GM19452 (cell line): ENCODE measurements around the gene TMEM131L.
"Not testable (repeated sequence)": the region's sequence is repeated elsewhere in the genome, so short reads cannot be mapped to it uniquely, and the experiment has no call there.

Source experiments
- ATAC-seq: cut with Tn5 transposase; IDR thresholded peaks from one replicate; pipeline ENCODE4 v1.9.1; 2021; ENCODE audit not compliant: unreplicated experiment

TMEM131L gene

GRCh38 chr4:153572609-153573008 is 106.4 kb downstream of the TMEM131L start:
- ATAC-seq, result no peak

DNA sequence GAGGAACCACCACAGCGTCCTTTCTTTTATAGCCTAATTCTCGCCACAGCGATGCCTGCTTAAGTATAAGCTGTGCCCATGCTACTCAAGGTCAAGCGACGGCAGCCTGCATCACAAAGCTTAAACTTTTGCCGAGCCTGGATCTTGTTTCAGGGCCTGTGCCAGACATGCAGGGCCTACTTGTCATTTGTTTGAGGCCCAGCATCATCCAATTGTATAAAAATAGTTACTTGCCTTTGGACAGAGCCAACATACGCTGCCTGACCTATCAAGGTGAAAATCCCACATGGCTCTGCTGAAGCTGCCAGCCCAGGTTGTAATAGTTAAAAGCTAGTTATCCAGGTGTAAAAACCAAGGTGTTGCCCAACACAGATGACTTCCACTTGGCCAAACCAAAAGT is 107.1 kb downstream of the TMEM131L start:
- ATAC-seq, result no peak

DNA sequence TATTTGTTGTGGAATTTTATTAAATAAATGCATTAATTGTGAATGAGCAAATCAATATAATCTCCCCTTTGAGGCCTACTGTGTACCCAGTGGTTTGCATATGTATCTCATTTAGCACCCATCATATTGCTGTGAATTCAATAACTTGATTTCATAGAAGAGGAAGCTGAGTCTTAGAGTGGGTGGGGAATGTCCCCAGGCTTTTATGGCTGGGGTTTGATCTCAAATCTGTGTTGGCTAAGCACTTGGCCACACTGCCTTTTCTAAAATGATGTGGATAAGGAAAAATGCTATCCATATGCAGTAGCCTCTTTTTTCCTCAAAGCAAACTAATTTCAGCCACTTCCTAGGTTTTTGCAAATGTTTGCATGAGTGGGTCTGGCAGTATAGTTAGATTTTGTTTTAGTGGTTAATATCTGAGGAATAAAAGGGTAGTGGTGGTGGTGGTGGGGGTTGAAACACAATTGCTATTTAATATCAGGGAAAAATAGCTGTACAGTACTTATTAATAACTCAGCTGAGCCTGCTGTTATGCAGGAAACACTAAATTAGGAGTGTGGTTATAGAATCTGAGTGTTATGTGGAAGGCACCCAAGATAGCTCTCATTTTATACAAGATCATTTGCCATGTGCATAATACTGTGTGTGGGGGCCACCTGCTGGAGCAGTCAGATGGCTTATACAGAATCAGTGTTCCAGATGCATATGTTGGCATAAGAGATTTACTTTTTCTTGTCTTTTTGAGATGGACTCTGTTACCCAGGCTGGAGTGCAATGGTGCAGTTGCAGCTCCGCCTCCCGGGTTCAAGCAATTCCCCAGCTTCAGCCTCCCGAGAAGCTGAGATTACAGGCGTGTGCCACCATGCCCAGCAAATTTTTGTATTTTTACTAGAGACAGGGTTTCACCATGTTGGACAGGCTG is 108.0 kb downstream of the TMEM131L start:
- ATAC-seq, result no peak

DNA sequence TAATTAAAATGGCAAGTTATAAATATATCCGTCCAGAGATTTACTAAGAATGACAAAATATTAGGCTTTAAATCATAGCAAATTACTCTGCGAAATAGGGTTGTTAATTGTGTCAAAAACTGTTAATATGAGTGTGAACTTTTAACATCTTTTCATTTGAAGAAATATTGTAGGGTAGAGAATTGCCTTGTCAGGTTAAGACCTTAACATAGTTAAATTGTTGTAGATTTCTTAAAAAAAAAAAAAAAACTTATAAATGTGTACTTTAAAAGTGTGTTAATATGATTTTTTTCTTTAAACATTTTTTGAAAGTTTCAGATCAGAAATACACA is 110.2 kb downstream of the TMEM131L start:
- no peak for ATAC-seq

DNA sequence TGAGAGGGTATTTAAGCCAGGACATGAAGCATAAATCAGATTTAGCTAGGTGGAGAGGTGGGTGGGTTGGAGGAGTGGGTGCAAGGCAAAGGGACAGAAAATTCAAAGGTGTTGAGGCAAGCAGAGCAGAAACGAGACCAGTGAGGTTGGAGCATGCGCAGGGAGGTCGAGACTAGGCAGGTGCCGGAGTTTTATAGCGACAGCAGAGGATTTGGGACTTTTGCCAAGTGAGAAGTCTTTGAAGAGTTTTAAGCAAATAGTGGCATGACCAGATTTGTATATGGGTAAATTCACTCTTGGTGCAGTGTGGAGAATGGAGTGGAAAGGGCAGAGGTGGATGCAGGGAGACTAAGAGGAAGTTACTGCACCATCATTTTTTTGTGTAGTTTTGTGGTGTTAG is 110.9 kb downstream of the TMEM131L start:
- no peak for ATAC-seq

- ATAC-seq, result no peak
Measured at GRCh38 chr4:153579410-153579809, 113.2 kb downstream of the TMEM131L start.

DNA sequence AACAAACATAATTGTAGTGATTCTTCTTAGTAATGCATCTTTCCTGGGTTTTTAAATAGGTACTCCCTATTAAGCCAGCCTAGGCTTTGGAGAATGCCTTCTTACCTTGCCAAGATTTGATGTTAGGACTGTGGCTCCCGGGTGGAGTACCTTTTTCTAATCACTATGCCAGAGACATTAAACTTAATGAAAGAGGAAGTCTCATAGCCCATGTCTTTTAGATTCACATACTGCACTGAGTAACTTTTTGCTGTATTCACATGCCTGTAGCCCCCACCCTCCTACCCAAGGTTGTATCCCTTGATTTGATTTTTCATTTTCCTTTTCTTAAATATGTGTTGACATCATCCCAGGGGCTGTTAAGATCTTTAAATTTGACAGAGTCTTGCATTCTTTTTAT is 113.7 kb downstream of the TMEM131L start:
- ATAC-seq, result no peak

GRCh38 chr4:153582954-153583702 is 117.0 kb downstream of the TMEM131L start:
- ATAC-seq, result no peak

GRCh38 chr4:153585026-153585425 is 118.9 kb downstream of the TMEM131L start:
- no peak for ATAC-seq

GRCh38 chr4:153589703-153590595 is 123.8 kb downstream of the TMEM131L start:
- ATAC-seq, result no peak

DNA sequence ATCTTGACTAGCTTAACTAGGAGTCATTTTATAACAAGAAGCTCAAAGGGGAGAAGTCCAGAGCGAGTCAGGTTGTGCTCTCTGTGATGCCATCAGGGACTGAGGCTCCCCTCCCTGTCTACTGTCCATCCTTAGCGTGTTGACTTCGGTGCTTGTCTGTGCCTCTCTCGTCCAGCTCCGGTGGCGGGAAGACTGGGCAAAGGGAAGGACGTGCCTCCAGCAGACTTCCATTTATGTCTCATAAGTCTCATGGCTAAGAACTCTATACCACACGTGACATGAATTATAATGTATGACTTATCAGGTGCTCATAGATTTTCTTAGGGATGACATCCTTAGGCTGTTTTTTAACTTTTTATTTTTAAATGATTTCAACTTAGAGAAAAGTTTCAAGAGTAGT is 125.3 kb downstream of the TMEM131L start:
- no peak for ATAC-seq

GRCh38 chr4:153592064-153592463 is 125.9 kb downstream of the TMEM131L start:
- no peak for ATAC-seq

DNA sequence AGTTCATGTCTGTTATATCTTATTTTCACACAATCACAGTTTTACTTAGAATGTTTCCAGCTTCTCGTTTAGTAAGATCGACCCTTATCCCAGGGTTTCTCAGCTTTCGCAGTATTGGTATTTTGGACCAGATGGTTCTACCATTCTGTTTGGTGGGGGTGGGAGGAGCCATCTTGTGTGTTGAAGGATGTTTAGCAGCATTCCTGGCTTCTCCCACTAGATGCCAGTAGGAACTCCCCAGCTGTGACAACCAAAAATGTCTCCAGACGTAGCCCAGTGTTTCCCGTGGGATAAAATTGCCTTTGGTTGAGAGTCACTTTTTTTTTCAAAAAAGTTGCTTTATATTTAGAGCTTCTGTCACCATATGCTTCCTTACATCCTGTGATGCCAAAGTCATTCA is 127.0 kb downstream of the TMEM131L start:
- no peak for ATAC-seq

DNA sequence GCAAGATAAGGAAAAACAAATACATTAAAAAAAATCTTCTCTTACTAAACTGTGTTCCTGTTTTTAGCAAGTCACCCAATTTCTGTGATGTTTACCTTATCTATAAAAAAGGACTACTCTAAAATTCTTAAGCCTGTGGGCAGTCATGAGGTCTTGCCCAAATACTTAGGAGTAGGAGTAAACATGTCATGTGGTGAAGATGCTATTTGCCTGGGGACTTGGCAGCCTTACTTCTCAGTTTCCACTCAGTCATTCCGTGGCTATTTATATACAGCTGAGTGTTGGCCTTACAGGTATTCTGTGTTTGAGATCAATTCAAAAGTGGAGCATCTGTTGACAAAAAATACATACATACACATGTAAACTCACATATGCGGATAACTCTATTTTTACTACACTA is 128.1 kb downstream of the TMEM131L start:
- ATAC-seq, result no peak

GRCh38 chr4:153595894-153596601 is 129.9 kb downstream of the TMEM131L start:
- no peak for ATAC-seq

DNA sequence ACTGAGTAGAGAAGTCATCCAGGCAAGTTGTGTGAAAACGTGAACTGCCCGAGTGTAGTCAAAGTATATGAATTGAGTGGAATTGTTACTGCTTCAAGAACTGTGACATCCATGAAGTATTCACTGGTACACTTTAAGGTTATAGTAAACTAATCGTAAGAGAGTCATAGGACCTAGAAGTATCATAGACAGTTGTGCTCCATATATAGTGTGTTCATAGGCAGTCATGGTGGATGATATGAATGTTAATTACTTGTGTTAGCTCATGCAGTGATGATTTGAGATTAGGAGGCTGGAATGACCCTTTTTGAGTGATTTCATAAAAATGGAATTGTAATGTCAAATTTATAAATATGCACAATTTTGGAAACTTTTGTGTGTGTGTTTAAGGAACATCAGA is 136.6 kb downstream of the TMEM131L start:
- no peak for ATAC-seq

DNA sequence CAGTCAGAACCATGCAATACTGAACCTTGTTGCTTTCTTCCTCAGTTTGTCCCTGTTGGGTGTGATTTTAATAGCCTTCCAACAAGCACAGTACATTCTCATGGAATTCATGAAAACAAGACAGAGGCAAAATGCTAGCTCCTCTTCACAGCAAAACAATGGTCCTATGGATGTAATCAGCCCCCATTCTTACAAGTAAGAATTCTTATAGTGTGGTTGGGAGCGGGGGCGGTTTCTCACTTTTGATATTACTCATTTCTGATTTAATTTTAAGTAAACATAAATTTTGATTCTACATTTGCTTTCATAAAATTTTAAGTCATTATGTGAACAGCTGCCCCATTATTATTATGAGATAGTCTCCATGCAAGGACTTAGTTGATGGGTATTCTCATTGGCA is 137.1 kb downstream of the TMEM131L start:
- no peak for ATAC-seq

GRCh38 chr4:153603835-153604234 is 137.7 kb downstream of the TMEM131L start:
- no peak for ATAC-seq

DNA sequence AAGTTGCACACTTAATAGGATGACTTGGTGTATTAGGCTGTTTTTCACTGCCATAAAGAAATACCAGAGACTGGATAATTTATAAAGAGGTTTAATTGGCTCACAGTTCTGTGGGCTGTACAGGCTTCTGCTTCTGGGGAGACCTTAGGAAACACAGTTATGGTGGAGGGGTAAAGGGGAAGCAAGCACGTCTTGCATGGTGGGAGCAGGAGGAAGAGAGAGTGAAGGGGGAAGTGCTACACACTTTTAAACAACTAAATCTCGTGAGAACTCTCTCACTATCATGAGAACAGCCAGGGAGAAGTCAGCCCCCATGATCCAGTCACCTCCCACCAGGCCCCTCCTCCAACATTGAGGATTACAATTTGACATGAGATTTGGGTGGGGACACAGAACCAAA is 142.9 kb downstream of the TMEM131L start:
- ATAC-seq, result not testable (repeated sequence)

GRCh38 chr4:153610623-153611376 is 144.6 kb downstream of the TMEM131L start:
- no peak for ATAC-seq
